Stimulated activated naive CD8-positive, alpha-beta T cell treated with anti-CD3 and anti-CD28 coated beads, Interleukin-15, Interleukin-2, amounts not matched to agents 100 ng/mL and 50 ng/mL, for 24 hours (primary cell): ENCODE measurements around the gene NUP54.

Experiments
- H3K27ac Mint-ChIP-seq: one replicate; pipeline ENCODE4 v1.8.0; 2021; ENCODE audit warnings: mild to moderate bottlenecking, mixed read lengths
- H3K27me3 Mint-ChIP-seq: one replicate; pipeline ENCODE4 v1.8.0; 2021; ENCODE audit warnings: mixed read lengths
- H3K36me3 Mint-ChIP-seq: one replicate; pipeline ENCODE4 v1.8.0; 2021; ENCODE audit warnings: low read depth, mixed read lengths
- H3K4me1 Mint-ChIP-seq: one replicate; pipeline ENCODE4 v1.8.0; 2021; ENCODE audit warnings: low read depth, mixed read lengths
- H3K4me3 Mint-ChIP-seq: one replicate; pipeline ENCODE4 v1.8.0; 2021; ENCODE audit warnings: mild to moderate bottlenecking, mixed read lengths
- H3K9me3 Mint-ChIP-seq: one replicate; pipeline ENCODE4 v1.8.0; 2021; ENCODE audit warnings: mixed read lengths

Gene NUP54, protein sequence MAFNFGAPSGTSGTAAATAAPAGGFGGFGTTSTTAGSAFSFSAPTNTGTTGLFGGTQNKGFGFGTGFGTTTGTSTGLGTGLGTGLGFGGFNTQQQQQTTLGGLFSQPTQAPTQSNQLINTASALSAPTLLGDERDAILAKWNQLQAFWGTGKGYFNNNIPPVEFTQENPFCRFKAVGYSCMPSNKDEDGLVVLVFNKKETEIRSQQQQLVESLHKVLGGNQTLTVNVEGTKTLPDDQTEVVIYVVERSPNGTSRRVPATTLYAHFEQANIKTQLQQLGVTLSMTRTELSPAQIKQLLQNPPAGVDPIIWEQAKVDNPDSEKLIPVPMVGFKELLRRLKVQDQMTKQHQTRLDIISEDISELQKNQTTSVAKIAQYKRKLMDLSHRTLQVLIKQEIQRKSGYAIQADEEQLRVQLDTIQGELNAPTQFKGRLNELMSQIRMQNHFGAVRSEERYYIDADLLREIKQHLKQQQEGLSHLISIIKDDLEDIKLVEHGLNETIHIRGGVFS

DNA sequence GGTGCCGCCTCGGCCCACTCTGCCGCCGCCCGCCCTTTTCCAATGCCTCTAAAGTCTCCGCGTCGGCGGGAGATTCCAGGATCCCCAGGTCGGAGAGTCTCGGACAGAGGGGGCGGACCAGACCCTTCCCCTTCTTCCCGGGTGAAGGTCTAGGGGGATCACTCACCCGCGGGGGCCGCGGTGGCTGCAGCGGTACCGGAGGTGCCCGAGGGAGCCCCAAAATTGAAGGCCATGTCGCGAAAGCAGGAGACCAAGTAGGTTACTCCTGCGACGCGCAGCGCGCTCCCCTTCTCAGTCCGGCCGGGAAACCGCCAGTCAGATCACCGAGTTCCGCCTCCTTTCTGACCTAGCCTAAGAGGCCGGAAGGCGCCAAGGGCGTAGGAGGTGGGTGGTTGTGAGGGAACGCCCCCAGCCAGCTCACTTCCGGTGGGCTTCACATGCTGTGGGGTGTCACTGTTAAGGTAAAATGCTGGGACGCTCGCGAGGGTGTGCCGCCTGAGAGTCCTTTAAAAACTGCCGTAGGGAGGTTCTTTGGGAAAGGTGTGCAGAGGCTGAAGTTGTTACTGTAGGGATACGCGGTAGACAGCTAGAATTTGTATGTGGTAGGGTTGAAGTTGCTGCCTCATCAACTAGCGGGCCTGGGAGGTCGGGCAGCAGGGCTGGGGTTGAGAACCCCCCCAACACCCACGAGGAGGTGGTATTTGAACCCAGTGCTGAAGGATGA is at the start of gene NUP54:
TSS of gene NUP54 (minus strand) at position 256 of the 724 bp plus-strand sequence. CDS start at position 233, 23 bp downstream.
- Mint-ChIP-seq H3K4me1 (peaks cover 39% of the 10 kb centered on the region), H3K9me3 (no peaks in the 10 kb centered on the region), H3K27ac (peak within 1 kb of the TSS; percentile 96), H3K36me3 (peaks cover 20% of the 10 kb centered on the region), H3K4me3 (peak within 1 kb of the TSS; percentile 96), H3K27me3 (no peaks in the 10 kb centered on the region)

DNA sequence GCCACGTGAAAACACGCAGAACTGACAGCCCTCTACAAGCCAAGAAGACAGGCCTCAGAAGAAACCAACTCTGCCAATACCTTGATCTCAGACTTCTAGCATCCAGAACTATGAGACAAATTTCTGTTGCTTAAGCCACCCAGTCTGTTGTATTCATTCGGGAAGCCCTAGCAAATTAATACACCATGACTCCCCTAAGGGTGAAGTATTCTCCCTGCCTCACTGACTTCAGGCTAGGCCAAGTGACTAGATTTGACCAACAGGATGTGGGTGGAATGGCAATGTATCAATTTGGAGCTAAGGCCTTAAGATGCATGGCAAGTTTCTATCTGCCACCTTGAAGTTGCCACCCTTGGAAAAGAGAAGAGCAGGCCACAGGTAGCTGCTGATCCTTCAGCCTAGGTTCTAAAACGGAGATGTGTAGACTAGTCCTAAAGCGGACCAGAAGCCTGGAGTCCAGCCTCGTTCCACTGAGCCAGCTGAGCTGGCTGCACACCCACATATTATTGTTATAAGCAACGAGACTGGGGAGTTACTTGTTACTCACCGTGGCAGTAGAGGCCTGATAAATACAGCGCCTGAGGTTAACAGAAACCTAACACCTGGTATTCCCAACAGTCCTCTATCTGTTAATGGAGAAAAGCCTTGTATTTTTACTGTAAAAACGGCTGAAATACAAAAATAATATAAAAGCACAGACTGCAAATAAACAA is 49.0 kb upstream of the NUP54 start:
- Mint-ChIP-seq H3K27me3 (no peaks in the 10 kb centered on the region), H3K27ac (no peak overlapping the region), H3K36me3 (peaks cover 27% of the 10 kb centered on the region), H3K4me1 (peaks cover 47% of the 10 kb centered on the region), H3K4me3 (no peak overlapping the region), H3K9me3 (no peaks in the 10 kb centered on the region)

DNA sequence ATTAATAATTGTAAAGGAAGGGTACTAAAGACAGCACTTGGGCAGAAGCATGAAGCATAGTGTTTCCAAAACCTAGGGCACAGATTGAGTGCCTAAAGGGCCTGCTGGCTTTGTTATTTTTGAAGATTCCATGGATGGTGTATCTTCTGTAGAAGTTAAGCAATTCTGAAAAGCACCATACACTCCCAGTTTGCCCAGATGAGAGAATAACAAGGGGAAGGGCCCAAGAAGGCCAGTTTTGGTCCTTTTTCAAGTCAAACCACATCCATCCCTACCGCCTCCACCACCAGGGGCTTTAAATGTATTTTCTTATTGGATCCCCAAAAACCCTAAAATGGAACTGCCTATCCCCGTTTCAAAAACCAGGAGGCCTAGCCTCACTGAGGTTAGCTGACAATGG is 48.2 kb upstream of the NUP54 start:
- Mint-ChIP-seq H3K36me3 (peaks cover 33% of the 10 kb centered on the region), H3K27ac (no peak overlapping the region), H3K9me3 (peaks cover 2% of the 10 kb centered on the region), H3K27me3 (no peaks in the 10 kb centered on the region), H3K4me3 (no peak overlapping the region), H3K4me1 (peaks cover 47% of the 10 kb centered on the region)

DNA sequence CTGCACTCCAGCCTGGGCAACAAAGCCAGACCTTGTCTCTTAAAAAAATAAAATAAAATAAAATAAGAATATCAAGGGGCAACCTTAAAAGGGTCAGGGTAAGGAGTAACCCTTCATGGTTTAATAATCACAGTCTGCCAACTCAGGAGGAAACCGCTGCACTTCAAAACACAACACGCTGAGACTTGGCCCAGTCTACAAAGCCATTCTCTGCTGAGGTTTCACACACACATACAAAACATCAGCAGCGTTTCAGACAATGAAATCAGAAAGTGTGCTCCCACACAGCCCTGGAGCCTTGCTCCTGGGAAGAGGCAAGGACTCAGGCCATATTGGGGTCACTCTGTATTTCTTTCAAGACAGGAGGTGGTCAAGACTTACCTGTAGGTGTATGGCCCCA is 47.1 kb upstream of the NUP54 start:
- H3K27me3 Mint-ChIP-seq = no peaks in the 10 kb centered on the region
- H3K27ac Mint-ChIP-seq = no peak overlapping the region
- peaks cover 37% of the 10 kb centered on the region for H3K4me1 Mint-ChIP-seq
- H3K4me3 Mint-ChIP-seq = no peak overlapping the region
- H3K9me3 Mint-ChIP-seq = peaks cover 3% of the 10 kb centered on the region
- H3K36me3 Mint-ChIP-seq = peaks cover 40% of the 10 kb centered on the region

GRCh38 chr4:76194325-76194724 is 46.1 kb upstream of the NUP54 start:
- peaks cover 27% of the 10 kb centered on the region for H3K4me1 Mint-ChIP-seq
- peaks cover 43% of the 10 kb centered on the region for H3K36me3 Mint-ChIP-seq
- H3K27me3 Mint-ChIP-seq = no peaks in the 10 kb centered on the region
- H3K9me3 Mint-ChIP-seq = peaks cover 3% of the 10 kb centered on the region
- no peak overlapping the region for H3K4me3 Mint-ChIP-seq
- H3K27ac Mint-ChIP-seq = no peak overlapping the region

- H3K4me3 Mint-ChIP-seq = no peak overlapping the region
- H3K27me3 Mint-ChIP-seq = no peaks in the 10 kb centered on the region
- H3K9me3 Mint-ChIP-seq = peaks cover 3% of the 10 kb centered on the region
- no peak overlapping the region for H3K27ac Mint-ChIP-seq
- H3K36me3 Mint-ChIP-seq = peaks cover 43% of the 10 kb centered on the region
- H3K4me1 Mint-ChIP-seq = peaks cover 7% of the 10 kb centered on the region
These were observed 44.0 kb upstream of the NUP54 start for GRCh38 chr4:76192236-76192635.

GRCh38 chr4:76188557-76188956 is 40.4 kb upstream of the NUP54 start:
- H3K4me1 Mint-ChIP-seq = no peaks in the 10 kb centered on the region
- H3K9me3 Mint-ChIP-seq = peaks cover 3% of the 10 kb centered on the region
- no peaks in the 10 kb centered on the region for H3K27me3 Mint-ChIP-seq
- H3K4me3 Mint-ChIP-seq = no peak overlapping the region
- peaks cover 28% of the 10 kb centered on the region for H3K36me3 Mint-ChIP-seq
- no peak overlapping the region for H3K27ac Mint-ChIP-seq

DNA sequence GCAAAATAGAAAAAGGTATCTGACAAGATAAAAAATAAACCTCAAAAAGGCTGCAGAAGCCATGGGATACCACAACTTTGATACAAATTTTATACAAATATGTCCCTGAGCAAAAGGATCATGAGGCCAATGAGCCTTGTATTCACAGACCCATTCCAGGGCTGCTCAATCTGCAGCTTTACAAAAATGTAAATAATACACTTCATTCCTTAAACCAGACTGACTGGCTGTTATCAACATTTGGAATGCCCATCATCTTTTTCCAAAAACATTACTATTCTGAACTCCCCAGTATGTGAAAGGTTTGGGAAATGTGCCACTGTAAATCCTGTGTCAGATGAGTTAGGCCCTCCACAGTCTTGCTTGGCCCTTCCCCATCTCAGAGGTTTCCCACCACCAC is 40.0 kb upstream of the NUP54 start:
- Mint-ChIP-seq H3K36me3 (peaks cover 24% of the 10 kb centered on the region), H3K27ac (no peak overlapping the region)

DNA sequence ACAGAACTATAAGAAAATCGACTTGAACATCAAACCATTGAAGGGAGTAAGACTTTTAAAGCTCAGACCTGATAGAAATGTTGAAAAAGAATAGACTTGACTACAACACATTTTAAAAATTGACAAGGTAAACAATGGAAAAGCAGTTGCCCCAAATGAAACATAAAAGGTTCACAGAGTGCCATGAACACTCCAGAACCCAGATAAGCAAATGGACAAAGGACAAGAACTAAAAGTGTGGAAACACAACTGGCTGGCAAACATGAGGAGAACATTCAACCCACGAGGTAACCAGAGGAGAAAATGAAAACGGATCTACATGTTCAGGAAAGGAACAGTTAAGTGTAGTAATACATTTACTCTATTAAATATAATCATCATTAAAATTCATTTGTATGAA is 39.0 kb upstream of the NUP54 start:
- no peaks in the 10 kb centered on the region for H3K4me1 Mint-ChIP-seq
- H3K4me3 Mint-ChIP-seq = no peak overlapping the region
- H3K27ac Mint-ChIP-seq = no peak overlapping the region
- H3K27me3 Mint-ChIP-seq = no peaks in the 10 kb centered on the region
- H3K36me3 Mint-ChIP-seq = peaks cover 16% of the 10 kb centered on the region
- peaks cover 3% of the 10 kb centered on the region for H3K9me3 Mint-ChIP-seq

More for the DNA sequence above, 40.0 kb upstream of the NUP54 start:
- H3K4me3 Mint-ChIP-seq = no peak overlapping the region
- peaks cover 3% of the 10 kb centered on the region for H3K9me3 Mint-ChIP-seq
- H3K4me1 Mint-ChIP-seq = no peaks in the 10 kb centered on the region
- no peaks in the 10 kb centered on the region for H3K27me3 Mint-ChIP-seq

DNA sequence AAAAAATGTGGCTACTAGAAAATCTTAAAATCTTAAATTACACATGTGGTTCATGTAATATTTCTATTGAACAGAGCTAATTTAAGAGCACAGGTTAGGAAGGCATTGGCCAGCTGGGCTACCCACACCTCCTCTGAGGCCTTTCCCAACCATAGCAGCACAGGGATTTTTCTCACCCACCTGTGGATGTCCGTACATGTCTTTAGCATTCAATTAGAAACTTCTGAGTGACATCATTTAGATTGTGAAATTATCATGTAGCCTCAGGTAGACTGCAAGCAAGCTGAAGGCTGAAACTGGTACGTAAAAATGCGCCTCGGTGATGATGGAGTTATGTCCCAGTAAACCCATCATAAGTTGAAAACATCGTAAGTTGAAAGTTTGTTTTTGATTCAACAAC is 34.3 kb upstream of the NUP54 start:
- Mint-ChIP-seq H3K4me3 (no peak overlapping the region), H3K9me3 (no peaks in the 10 kb centered on the region), H3K4me1 (no peaks in the 10 kb centered on the region), H3K27me3 (no peaks in the 10 kb centered on the region), H3K36me3 (no peaks in the 10 kb centered on the region), H3K27ac (no peak overlapping the region)

- no peaks in the 10 kb centered on the region for H3K9me3 Mint-ChIP-seq
- no peaks in the 10 kb centered on the region for H3K4me1 Mint-ChIP-seq
- H3K4me3 Mint-ChIP-seq = no peak overlapping the region
- no peak overlapping the region for H3K27ac Mint-ChIP-seq
- H3K36me3 Mint-ChIP-seq = peaks cover 4% of the 10 kb centered on the region
- no peaks in the 10 kb centered on the region for H3K27me3 Mint-ChIP-seq
These were observed 31.5 kb upstream of the NUP54 start for GRCh38 chr4:76179398-76180318.

- H3K27ac Mint-ChIP-seq = no peak overlapping the region
- H3K4me1 Mint-ChIP-seq = no peaks in the 10 kb centered on the region
- peaks cover 10% of the 10 kb centered on the region for H3K36me3 Mint-ChIP-seq
- no peaks in the 10 kb centered on the region for H3K9me3 Mint-ChIP-seq
- no peak overlapping the region for H3K4me3 Mint-ChIP-seq
- no peaks in the 10 kb centered on the region for H3K27me3 Mint-ChIP-seq
These were observed 30.1 kb upstream of the NUP54 start for GRCh38 chr4:76178296-76178695.

DNA sequence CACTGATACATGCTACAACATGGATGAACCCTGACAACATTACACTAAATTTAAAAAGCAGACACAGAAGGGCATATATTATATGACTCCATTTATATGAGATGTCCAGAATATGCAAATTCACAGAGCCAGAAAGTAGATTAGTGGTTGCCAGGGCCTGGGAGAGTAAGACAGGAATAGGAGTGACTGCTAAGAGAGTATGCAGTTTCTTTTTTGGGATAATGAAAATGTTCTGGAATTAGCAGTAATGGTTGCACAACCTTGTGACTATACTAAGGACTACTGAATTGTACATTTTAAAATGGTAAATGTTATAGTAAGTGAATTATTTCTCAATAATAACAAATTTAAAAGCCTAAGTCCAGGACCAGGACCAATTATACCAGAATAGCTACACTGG is 29.5 kb upstream of the NUP54 start:
- Mint-ChIP-seq H3K27ac (no peak overlapping the region), H3K9me3 (no peaks in the 10 kb centered on the region), H3K4me1 (no peaks in the 10 kb centered on the region), H3K4me3 (no peak overlapping the region), H3K27me3 (no peaks in the 10 kb centered on the region), H3K36me3 (peaks cover 10% of the 10 kb centered on the region)

GRCh38 chr4:76175336-76175735 is 27.1 kb upstream of the NUP54 start:
- no peaks in the 10 kb centered on the region for H3K9me3 Mint-ChIP-seq
- no peak overlapping the region for H3K4me3 Mint-ChIP-seq
- no peak overlapping the region for H3K27ac Mint-ChIP-seq
- peaks cover 10% of the 10 kb centered on the region for H3K36me3 Mint-ChIP-seq
- no peaks in the 10 kb centered on the region for H3K27me3 Mint-ChIP-seq
- H3K4me1 Mint-ChIP-seq = no peaks in the 10 kb centered on the region
